ENCODE results near the gene ZAP70. TPM values are rescaled to one million over a fixed set of nuclear protein-coding genes. Genes with fewer than 3 reads are reported as not detected.

ZAP70 gene
- total RNA-seq, 1 donor from 2014 or later: 0.37 TPM

GRCh38 chr2:97688062-97688827 is 25.1 kb upstream of the ZAP70 start:
- no peaks in the 10 kb centered on the region for H3K4me1 Mint-ChIP-seq (ENCODE audit: low read depth)
- DNase-seq (ENCODE audit: low spot score): no peak
- H3K9me3 Mint-ChIP-seq (ENCODE audit: low read depth): no peaks in the 10 kb centered on the region
- H3K27ac Mint-ChIP-seq (ENCODE audit: unreplicated experiment): no peak overlapping the region
- H3K36me3 Mint-ChIP-seq (ENCODE audit: low read depth): no peaks in the 10 kb centered on the region
- no peak overlapping the region for H3K4me3 Mint-ChIP-seq (ENCODE audit: unreplicated experiment)
- TF ChIP-seq, protein P1, sequence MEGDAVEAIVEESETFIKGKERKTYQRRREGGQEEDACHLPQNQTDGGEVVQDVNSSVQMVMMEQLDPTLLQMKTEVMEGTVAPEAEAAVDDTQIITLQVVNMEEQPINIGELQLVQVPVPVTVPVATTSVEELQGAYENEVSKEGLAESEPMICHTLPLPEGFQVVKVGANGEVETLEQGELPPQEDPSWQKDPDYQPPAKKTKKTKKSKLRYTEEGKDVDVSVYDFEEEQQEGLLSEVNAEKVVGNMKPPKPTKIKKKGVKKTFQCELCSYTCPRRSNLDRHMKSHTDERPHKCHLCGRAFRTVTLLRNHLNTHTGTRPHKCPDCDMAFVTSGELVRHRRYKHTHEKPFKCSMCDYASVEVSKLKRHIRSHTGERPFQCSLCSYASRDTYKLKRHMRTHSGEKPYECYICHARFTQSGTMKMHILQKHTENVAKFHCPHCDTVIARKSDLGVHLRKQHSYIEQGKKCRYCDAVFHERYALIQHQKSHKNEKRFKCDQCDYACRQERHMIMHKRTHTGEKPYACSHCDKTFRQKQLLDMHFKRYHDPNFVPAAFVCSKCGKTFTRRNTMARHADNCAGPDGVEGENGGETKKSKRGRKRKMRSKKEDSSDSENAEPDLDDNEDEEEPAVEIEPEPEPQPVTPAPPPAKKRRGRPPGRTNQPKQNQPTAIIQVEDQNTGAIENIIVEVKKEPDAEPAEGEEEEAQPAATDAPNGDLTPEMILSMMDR (IDR thresholded peaks at IDR 0.05): no peak
- no peaks in the 10 kb centered on the region for H3K27me3 Mint-ChIP-seq (ENCODE audit: low read depth)

- no peak overlapping the region for H3K27ac Mint-ChIP-seq (ENCODE audit: unreplicated experiment)
- H3K9me3 Mint-ChIP-seq (ENCODE audit: low read depth): peaks cover 3% of the 10 kb centered on the region
- no peaks in the 10 kb centered on the region for H3K4me1 Mint-ChIP-seq (ENCODE audit: low read depth)
- TF ChIP-seq, protein P1 (IDR thresholded peaks at IDR 0.05): no peak
- no peaks in the 10 kb centered on the region for H3K27me3 Mint-ChIP-seq (ENCODE audit: low read depth)
- no peak overlapping the region for H3K4me3 Mint-ChIP-seq (ENCODE audit: unreplicated experiment)
- DNase-seq (ENCODE audit: low spot score): no peak
- H3K36me3 Mint-ChIP-seq (ENCODE audit: low read depth): no peaks in the 10 kb centered on the region
These were observed 22.2 kb upstream of the ZAP70 start for GRCh38 chr2:97691166-97691565.

GRCh38 chr2:97693476-97693875 is 19.9 kb upstream of the ZAP70 start:
- DNase-seq (ENCODE audit: low spot score): no peak
- TF ChIP-seq, protein P1 (IDR thresholded peaks at IDR 0.05): no peak
- Mint-ChIP-seq H3K4me1 (ENCODE audit: low read depth) (peaks cover 7% of the 10 kb centered on the region), H3K4me3 (ENCODE audit: unreplicated experiment) (no peak overlapping the region), H3K9me3 (ENCODE audit: low read depth) (peaks cover 3% of the 10 kb centered on the region), H3K27ac (ENCODE audit: unreplicated experiment) (no peak overlapping the region), H3K27me3 (ENCODE audit: low read depth) (no peaks in the 10 kb centered on the region), H3K36me3 (ENCODE audit: low read depth) (no peaks in the 10 kb centered on the region)

DNA sequence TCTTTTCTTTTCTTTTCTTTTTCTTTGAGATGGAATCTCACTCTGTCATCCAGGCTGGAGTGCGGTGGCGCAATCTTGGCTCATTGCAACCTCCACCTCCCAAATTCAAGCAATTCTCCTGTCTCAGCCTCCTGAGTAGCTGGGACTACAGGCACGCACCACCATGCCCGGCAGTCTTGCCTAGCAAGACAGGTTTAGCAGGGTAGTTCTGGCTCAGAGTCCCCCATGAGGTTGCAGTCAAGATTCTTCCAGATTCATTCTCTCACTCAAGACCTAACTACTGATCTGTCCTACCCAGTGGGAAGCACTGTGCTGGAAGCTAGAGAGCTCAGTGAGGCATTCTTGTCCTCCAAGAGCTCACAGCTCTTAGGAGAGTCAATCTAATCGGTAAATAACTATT is 17.6 kb upstream of the ZAP70 start:
- TF ChIP-seq, protein P1 (IDR thresholded peaks at IDR 0.05): no peak
- Mint-ChIP-seq H3K27ac (ENCODE audit: unreplicated experiment) (no peak overlapping the region), H3K36me3 (ENCODE audit: low read depth) (peaks cover 2% of the 10 kb centered on the region), H3K4me1 (ENCODE audit: low read depth) (peaks cover 7% of the 10 kb centered on the region), H3K9me3 (ENCODE audit: low read depth) (peaks cover 3% of the 10 kb centered on the region), H3K27me3 (ENCODE audit: low read depth) (no peaks in the 10 kb centered on the region), H3K4me3 (ENCODE audit: unreplicated experiment) (no peak overlapping the region)
- DNase-seq (ENCODE audit: low spot score): no peak

DNA sequence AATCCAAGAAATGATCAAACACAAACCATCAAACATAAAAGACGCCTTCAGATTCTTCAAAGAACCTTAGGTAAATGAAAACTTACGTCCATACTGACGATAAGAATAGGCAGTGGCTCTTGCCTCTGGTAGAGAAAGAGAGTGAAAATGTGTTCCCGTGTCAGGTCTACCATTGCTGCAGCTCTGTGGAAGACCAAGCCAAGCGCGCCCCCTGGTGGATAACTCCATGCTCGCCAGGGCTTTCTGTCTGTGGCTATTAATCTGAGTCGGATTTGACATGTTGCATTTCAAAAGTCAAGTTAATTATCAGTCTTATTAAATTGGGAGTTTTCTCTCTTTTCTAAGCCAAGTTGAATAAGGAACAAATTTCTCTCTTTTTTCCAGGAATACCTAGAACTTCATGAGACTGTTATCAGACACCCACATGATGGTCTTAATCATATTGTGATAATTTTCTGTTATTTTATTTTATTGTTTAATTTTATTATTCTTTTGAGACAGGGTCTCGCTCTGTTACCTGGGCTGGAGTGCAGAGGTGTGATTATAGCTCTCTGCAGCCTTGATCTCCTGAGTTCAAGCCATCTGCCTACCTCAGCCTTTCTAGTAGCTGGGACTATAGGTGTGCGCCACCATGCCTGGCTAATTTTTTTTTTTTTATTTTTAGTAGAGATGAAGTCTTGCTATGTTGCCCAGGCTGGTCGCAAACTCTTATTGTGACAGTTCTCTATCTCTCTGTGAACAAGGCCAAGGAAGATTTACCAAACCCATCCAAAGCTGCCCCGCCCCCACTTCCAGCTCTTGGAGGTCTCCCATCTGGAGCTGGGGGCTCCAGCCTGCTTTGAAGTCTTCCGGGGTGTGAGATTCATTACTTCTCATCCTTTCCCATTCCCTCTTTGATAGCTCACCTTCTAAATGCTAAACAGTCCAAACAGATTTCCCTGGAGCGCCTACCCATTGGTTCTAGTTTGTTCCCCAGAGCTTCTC is 15.8 kb upstream of the ZAP70 start:
- H3K4me3 Mint-ChIP-seq (ENCODE audit: unreplicated experiment): peak overlapping the region; percentile 60
- DNase-seq (ENCODE audit: low spot score): no peak
- H3K4me1 Mint-ChIP-seq (ENCODE audit: low read depth): peaks cover 7% of the 10 kb centered on the region
- peaks cover 3% of the 10 kb centered on the region for H3K9me3 Mint-ChIP-seq (ENCODE audit: low read depth)
- H3K27ac Mint-ChIP-seq (ENCODE audit: unreplicated experiment): peak overlapping the region; percentile 51
- H3K27me3 Mint-ChIP-seq (ENCODE audit: low read depth): no peaks in the 10 kb centered on the region
- TF ChIP-seq, protein P1 (IDR thresholded peaks at IDR 0.05): peak; percentile 96
- peaks cover 2% of the 10 kb centered on the region for H3K36me3 Mint-ChIP-seq (ENCODE audit: low read depth)
